Choroid plexus epithelial cell (primary cell): Measurements from ENCODE around the gene CLRN2.

ENCODE experiments used
- DNase-seq: peaks from one replicate; pipeline ENCODE4 v3.0.0-alpha.2; 2010; ENCODE audit warnings: low read depth
- H3K4me3 ChIP-seq: 2 replicates; pipeline ENCODE4 v1.5.1; 2011; ENCODE audit warnings: low read depth, mild to moderate bottlenecking, control low read depth, low read length, moderate library complexity
- CTCF ChIP-seq: conservative IDR thresholded peaks from 2 replicates; pipeline ENCODE4 v1.5.1; 2011; ENCODE audit warnings: low read depth, mild to moderate bottlenecking, control low read depth, inconsistent platforms, low read length, moderate library complexity

CLRN2 gene

GRCh38 chr4:17492058-17492741 is 22.8 kb upstream of the CLRN2 start:
- peak; percentile 25 for DNase-seq
- no peak overlapping the region for H3K4me3 ChIP-seq
- TF ChIP-seq CTCF: no peak

GRCh38 chr4:17492876-17493275 is 22.1 kb upstream of the CLRN2 start:
- no peak overlapping the region for H3K4me3 ChIP-seq
- no peak for DNase-seq
- no peak for TF ChIP-seq CTCF

- no peak overlapping the region for H3K4me3 ChIP-seq
- DNase-seq: no peak
- no peak for TF ChIP-seq CTCF
These were observed 21.3 kb upstream of the CLRN2 start for GRCh38 chr4:17493619-17494018.

GRCh38 chr4:17494258-17495190 is 20.4 kb upstream of the CLRN2 start:
- no peak overlapping the region for H3K4me3 ChIP-seq
- peak; percentile 71 for DNase-seq

GRCh38 chr4:17497890-17498523 is 17.0 kb upstream of the CLRN2 start:
- no peak overlapping the region for H3K4me3 ChIP-seq
- peak; percentile 48 for DNase-seq
- TF ChIP-seq CTCF: no peak

More at GRCh38 chr4:17494258-17495190, 20.4 kb upstream of the CLRN2 start:
- TF ChIP-seq CTCF: no peak

- TF ChIP-seq CTCF: no peak
- no peak overlapping the region for H3K4me3 ChIP-seq
- no peak for DNase-seq
These were observed 14.4 kb upstream of the CLRN2 start for GRCh38 chr4:17500574-17500973.
